HepG2 (cell line): ENCODE data around the gene FUCA1. TPM values are rescaled to one million over a fixed set of nuclear protein-coding genes. Genes with fewer than 3 reads are reported as not detected.

Experiments used
- ARNTL ChIP-seq: sonication (generic); formaldehyde crosslinking; IDR thresholded peaks from 2 replicates; pipeline ENCODE4 v1.4.0; 2020; ENCODE audit warnings: mild to moderate bottlenecking, missing genetic modification reagents
- ATF5 ChIP-seq: sonication (generic); formaldehyde crosslinking; IDR thresholded peaks from 2 replicates; pipeline ENCODE4 v1.4.0; 2020; ENCODE audit warnings: mild to moderate bottlenecking, low read depth, missing genetic modification reagents
- CBX2 ChIP-seq, 2 experiments: fragments of 200-600 bp in 1 of 2; sonication (generic); formaldehyde crosslinking in 1 of 2; IDR thresholded peaks; 2 replicates each; pipeline versions ENCODE4 v1.7.0 to v1.8.1; 2018 to 2022; ENCODE audit warnings: low read depth in 2 of 2, low read length in 1 of 2, mild to moderate bottlenecking in 1 of 2, missing genetic modification reagents in 1 of 2
- CREB1 ChIP-seq, 2 experiments: fragments of 450-650 bp in 1 of 2; IDR thresholded peaks; 2 replicates each; pipeline ENCODE4 v1.6.1; 2016 to 2017; ENCODE audit warnings: control low read depth in 1 of 2, mild to moderate bottlenecking in 1 of 2, missing compliant biosample characterization in 1 of 2, missing genetic modification characterization in 1 of 2
- CSRNP2 ChIP-seq: sonication (generic); formaldehyde crosslinking; conservative IDR thresholded peaks from 2 replicates; pipeline ENCODE4 v1.8.0; 2022; ENCODE audit warnings: low read depth, missing genetic modification reagents
- EED ChIP-seq: sonication (generic); formaldehyde crosslinking; IDR thresholded peaks from 2 replicates; pipeline ENCODE4 v1.5.0; 2020; ENCODE audit warnings: mild to moderate bottlenecking, missing genetic modification reagents
- NFKBIZ ChIP-seq: IDR thresholded peaks from 2 replicates; pipeline ENCODE4 v1.6.1; 2018; ENCODE audit warnings: missing genetic modification reagents, missing compliant biosample characterization
- PAXIP1 ChIP-seq: sonication (generic); formaldehyde crosslinking; conservative IDR thresholded peaks from 2 replicates; pipeline ENCODE4 v1.4.0; 2020; ENCODE audit warnings: mild to moderate bottlenecking, missing genetic modification reagents, moderate library complexity
- PHF5A ChIP-seq: IDR thresholded peaks from one replicate; pipeline ENCODE4 v1.6.1; 2018; ENCODE audit warnings: low read depth, missing genetic modification reagents; ENCODE audit not compliant: unreplicated experiment
- RFX3 ChIP-seq: IDR thresholded peaks from 2 replicates; pipeline ENCODE4 v1.6.1; 2016; ENCODE audit warnings: missing biosample characterization, missing genetic modification reagents
- THAP11 ChIP-seq: IDR thresholded peaks from 2 replicates; pipeline ENCODE4 v1.6.1; 2016; ENCODE audit warnings: missing biosample characterization, missing genetic modification reagents
- ZKSCAN1 ChIP-seq: fragments of 150-350 bp; IDR thresholded peaks from 2 replicates; pipeline ENCODE4 v1.6.1; 2014; ENCODE audit warnings: low read length
- ZNF20 ChIP-seq: sonication (generic); formaldehyde crosslinking; IDR thresholded peaks from 2 replicates; pipeline ENCODE4 v1.4.0; 2020; ENCODE audit warnings: mild to moderate bottlenecking, moderate library complexity, missing genetic modification reagents
- ZNF367 ChIP-seq: sonication (generic); formaldehyde crosslinking; IDR thresholded peaks from 2 replicates; pipeline ENCODE4 v1.4.0; 2020; ENCODE audit warnings: missing genetic modification reagents, borderline replicate concordance
- ZNF446 ChIP-seq: sonication (generic); formaldehyde crosslinking; IDR thresholded peaks from 2 replicates; pipeline ENCODE4 v1.5.0; 2020; ENCODE audit warnings: mild to moderate bottlenecking, missing genetic modification reagents
- ZNF724P ChIP-seq: sonication (generic); formaldehyde crosslinking; IDR thresholded peaks from 2 replicates; pipeline ENCODE4 v1.8.0; 2022; ENCODE audit warnings: missing genetic modification reagents, borderline replicate concordance
- ZNF841 ChIP-seq: sonication (generic); formaldehyde crosslinking; IDR thresholded peaks from 2 replicates; pipeline ENCODE4 v1.8.1; 2023; ENCODE audit warnings: missing genetic modification reagents, borderline replicate concordance
- ZSCAN21 ChIP-seq: sonication (generic); formaldehyde crosslinking; IDR thresholded peaks from 2 replicates; pipeline ENCODE4 v1.8.0; 2022; ENCODE audit warnings: mild to moderate bottlenecking, missing genetic modification reagents, moderate library complexity, borderline replicate concordance
- polyA plus RNA-seq, 8 experiments: library from polyadenylated mRNA; depleted of rRNA in 3 of 8; stranded (reverse) in 7 of 8; unstranded in 1 of 8; fragments of >200 nt; fragmentation: Illumina TruSeq in 4 of 8; extraction: Trizol in 4 of 8; gene quantifications; 2 replicates each; pipeline versions ENCODE4 v1.2.1 to v1.2.3, GENCODE V29; 2011 to 2016; ENCODE audit warnings: low read depth in 4 of 8, missing spikeins in 1 of 8, mixed read lengths in 1 of 8; ENCODE audit not compliant: insufficient read depth in 1 of 8
- total RNA-seq, 5 experiments: library from RNA; depleted of rRNA; stranded (reverse); fragments of >200 nt; fragmentation: Illumina TruSeq; extraction: Trizol; gene quantifications; 2 replicates each; pipeline ENCODE4 v1.2.3, GENCODE V29; 2016; ENCODE audit warnings: low read depth in 1 of 5
- TF ChIP-seq, protein P1 (sequence below): IDR thresholded peaks from 2 replicates; pipeline ENCODE4 v1.6.1; 2016; ENCODE audit warnings: missing genetic modification reagents, missing compliant biosample characterization
- TF ChIP-seq, protein P2 (sequence below): sonication (generic); formaldehyde crosslinking; IDR thresholded peaks from 2 replicates; pipeline ENCODE4 v1.5.0; 2020; ENCODE audit warnings: missing genetic modification reagents
- TF ChIP-seq, protein P3 (sequence below): sonication (generic); formaldehyde crosslinking; IDR thresholded peaks from 2 replicates; pipeline ENCODE4 v1.4.0; 2020; ENCODE audit warnings: missing genetic modification reagents, borderline replicate concordance

FUCA1 gene
- total and polyA plus RNA-seq, 2 of the 13 experiments (the other 11 are each of a cell fraction or from before 2014, with no cell fraction given): 32.7 to 33.6 TPM

DNA sequence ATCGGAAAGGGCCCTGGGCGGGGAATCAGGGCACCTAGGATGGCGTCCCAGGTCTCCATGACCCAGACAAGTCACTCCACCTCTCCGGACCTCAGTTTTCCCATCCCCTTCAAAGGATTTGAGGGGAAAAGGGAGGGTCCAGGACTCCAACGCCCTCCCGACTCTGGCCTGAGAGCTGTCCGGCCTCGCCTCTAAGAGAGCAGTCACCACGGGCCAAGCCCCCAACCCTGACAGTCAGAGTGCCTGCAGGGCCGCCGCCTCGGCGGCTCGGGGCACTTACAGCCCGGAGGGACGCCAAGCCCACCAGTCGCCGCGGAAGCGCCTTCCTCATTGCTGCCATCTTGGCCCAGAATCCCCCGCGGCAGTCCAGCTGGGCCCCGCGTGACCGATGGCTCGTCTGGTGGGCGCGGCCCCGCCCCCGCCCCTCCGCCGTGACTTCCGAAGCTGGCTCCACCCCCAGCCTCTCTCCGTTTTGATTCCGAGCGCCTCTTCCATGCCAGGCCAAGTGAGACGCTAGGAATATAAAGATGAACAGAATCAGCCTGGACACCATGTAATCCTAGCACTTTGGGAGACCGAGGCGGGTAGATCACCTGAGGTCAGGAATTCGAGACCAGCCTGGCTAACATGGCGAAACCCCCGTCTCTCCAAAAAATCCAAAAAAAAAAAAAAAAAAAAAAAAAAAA, 42.9 kb downstream of the FUCA1 start, which contains the start of gene HMGCL (continued):
- TF ChIP-seq CSRNP2: no peak
- TF ChIP-seq CREB1 (IDR thresholded peaks at IDR 0.05): no peak
- TF ChIP-seq CREB1 (CRISPR knock-in tag; IDR thresholded peaks at IDR 0.05): no peak
- peak; percentile 79 for TF ChIP-seq ARNTL (CRISPR knock-in tag)
- TF ChIP-seq, protein P1, sequence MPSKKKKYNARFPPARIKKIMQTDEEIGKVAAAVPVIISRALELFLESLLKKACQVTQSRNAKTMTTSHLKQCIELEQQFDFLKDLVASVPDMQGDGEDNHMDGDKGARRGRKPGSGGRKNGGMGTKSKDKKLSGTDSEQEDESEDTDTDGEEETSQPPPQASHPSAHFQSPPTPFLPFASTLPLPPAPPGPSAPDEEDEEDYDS (CRISPR knock-in tag): peak; percentile 79
- TF ChIP-seq NFKBIZ (CRISPR knock-in tag): peak; percentile 63; the same call in 1 of the 2 replicates
- peak; percentile 57 for TF ChIP-seq PAXIP1 (CRISPR knock-in tag)
- TF ChIP-seq ZNF724P (CRISPR knock-in tag): 0 out of 2 replicates have a peak, but pooled peaks have one; percentile 37
- no peak for TF ChIP-seq CBX2 (IDR thresholded peaks at IDR 0.05; ENCODE audit: low read depth, low read length)
- TF ChIP-seq CBX2 (CRISPR knock-in tag; IDR thresholded peaks at IDR 0.05; ENCODE audit: low read depth): no peak
- no peak for TF ChIP-seq ATF5 (CRISPR knock-in tag)
- TF ChIP-seq RFX3 (CRISPR knock-in tag): no peak
- TF ChIP-seq ZKSCAN1: no peak
- TF ChIP-seq ZNF367 (CRISPR knock-in tag): peak; percentile 90; the same call in 1 of the 2 replicates
- peak; percentile 87 for TF ChIP-seq EED (CRISPR knock-in tag)
- peak; percentile 47 for TF ChIP-seq PHF5A (CRISPR knock-in tag)
- TF ChIP-seq, protein P2, sequence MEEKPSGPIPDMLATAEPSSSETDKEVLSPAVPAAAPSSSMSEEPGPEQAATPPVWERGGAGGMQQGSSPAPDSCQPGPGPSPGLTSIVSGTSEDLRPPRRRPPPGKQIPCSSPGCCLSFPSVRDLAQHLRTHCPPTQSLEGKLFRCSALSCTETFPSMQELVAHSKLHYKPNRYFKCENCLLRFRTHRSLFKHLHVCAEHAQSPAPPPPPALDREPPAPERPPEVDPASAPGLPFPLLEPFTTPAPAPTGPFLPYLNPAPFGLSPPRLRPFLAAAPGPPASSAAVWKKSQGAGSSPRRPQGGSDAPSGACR: peak; percentile 92; the same call in 1 of the 2 replicates
- TF ChIP-seq ZSCAN21 (CRISPR knock-in tag): no peak; the same call in 1 of the 2 replicates
- no peak for TF ChIP-seq ZNF446 (CRISPR knock-in tag)
- peak; percentile 85 for TF ChIP-seq THAP11 (CRISPR knock-in tag)
- TF ChIP-seq ZNF20: no peak
- TF ChIP-seq ZNF841 (CRISPR knock-in tag): no peak
- TF ChIP-seq, protein P3, sequence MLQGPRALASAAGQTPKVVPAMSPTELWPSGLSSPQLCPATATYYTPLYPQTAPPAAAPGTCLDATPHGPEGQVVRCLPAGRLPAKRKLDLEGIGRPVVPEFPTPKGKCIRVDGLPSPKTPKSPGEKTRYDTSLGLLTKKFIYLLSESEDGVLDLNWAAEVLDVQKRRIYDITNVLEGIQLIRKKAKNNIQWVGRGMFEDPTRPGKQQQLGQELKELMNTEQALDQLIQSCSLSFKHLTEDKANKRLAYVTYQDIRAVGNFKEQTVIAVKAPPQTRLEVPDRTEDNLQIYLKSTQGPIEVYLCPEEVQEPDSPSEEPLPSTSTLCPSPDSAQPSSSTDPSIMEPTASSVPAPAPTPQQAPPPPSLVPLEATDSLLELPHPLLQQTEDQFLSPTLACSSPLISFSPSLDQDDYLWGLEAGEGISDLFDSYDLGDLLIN (CRISPR knock-in tag): peak; percentile 93
